Sigmoid colon (tissue), 4 donors: Measurements from ENCODE around the gene MYLK4.

ENCODE experiments used
- POLR2A ChIP-seq, 2 donors: fragments of 450-650 bp; IDR thresholded peaks; one replicate each; pipeline ENCODE4 v1.6.1; 2016; ENCODE audit warnings: antibody characterized with exemption in 2 of 2, mild to moderate bottlenecking in 2 of 2, moderate library complexity in 2 of 2
- POLR2AphosphoS5 ChIP-seq, 4 donors: sonication (generic); formaldehyde crosslinking; IDR thresholded peaks; one replicate each; pipeline ENCODE4 v1.6.1; 2017; ENCODE audit warnings: antibody characterized with exemption in 4 of 4
- TF ChIP-seq, protein P1 (sequence below), 4 experiments: fragments of 450-650 bp in 3 of 4; fragments of 200-600 bp in 1 of 4; IDR thresholded peaks; one replicate each; pipeline ENCODE4 v1.5.1; 2016 to 2019; ENCODE audit warnings: antibody characterized with exemption in 4 of 4, mild to moderate bottlenecking in 3 of 4, moderate library complexity in 2 of 4

DNA sequence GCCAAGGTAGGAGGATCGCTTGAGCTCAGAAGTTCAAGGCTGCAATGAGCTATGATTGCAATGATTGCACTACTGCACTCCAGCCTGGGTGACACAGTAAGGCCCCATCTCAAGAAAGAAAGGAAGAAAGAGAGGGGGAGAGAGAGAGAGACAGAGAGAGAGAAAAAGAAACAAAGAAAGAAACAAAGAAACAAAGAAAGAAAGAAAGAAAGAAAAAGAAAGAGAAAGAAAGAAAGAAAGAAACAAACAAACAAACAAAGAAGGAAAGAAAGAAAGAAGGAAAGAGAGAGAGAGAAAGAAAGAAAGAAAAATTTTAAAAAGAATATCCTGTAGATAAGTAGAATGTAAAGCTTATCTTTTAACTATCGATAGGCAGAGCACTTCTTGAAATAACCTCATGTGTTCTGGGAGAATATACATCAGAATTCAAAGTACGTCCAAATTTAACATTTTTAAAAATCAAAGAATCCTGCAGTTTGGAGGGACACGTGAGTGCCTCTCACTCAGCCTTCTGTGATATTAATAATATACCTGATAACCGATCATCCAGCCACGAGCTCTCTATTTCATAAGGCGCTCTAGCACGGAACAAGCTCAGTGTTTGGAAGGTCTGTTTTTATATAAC lies 25.2 kb downstream of the MYLK4 start:
- TF ChIP-seq POLR2A (IDR thresholded peaks at IDR 0.05) = no peak
- TF ChIP-seq, protein P1, sequence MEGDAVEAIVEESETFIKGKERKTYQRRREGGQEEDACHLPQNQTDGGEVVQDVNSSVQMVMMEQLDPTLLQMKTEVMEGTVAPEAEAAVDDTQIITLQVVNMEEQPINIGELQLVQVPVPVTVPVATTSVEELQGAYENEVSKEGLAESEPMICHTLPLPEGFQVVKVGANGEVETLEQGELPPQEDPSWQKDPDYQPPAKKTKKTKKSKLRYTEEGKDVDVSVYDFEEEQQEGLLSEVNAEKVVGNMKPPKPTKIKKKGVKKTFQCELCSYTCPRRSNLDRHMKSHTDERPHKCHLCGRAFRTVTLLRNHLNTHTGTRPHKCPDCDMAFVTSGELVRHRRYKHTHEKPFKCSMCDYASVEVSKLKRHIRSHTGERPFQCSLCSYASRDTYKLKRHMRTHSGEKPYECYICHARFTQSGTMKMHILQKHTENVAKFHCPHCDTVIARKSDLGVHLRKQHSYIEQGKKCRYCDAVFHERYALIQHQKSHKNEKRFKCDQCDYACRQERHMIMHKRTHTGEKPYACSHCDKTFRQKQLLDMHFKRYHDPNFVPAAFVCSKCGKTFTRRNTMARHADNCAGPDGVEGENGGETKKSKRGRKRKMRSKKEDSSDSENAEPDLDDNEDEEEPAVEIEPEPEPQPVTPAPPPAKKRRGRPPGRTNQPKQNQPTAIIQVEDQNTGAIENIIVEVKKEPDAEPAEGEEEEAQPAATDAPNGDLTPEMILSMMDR (IDR thresholded peaks at IDR 0.05) = no peak
- no peak for TF ChIP-seq POLR2AphosphoS5 (IDR thresholded peaks at IDR 0.05)
